HG02981 (cell line): Measurements from ENCODE around the gene XPO6.
"Not testable (repeated sequence)": the region's sequence is repeated elsewhere in the genome, so short reads cannot be mapped to it uniquely, and the experiment has no call there.

ENCODE experiments used
- ATAC-seq: cut with Tn5 transposase; IDR thresholded peaks from one replicate; pipeline ENCODE4 v1.9.1; 2021; ENCODE audit warnings: mild to moderate bottlenecking, moderate library complexity; ENCODE audit not compliant: unreplicated experiment

The XPO6 gene

GRCh38 chr16:28118637-28119036 is 93.1 kb downstream of the XPO6 start:
- ATAC-seq, result no peak

GRCh38 chr16:28117168-28117565 is 94.6 kb downstream of the XPO6 start:
- ATAC-seq, result no peak

- not testable (repeated sequence) for ATAC-seq
Measured at GRCh38 chr16:28115866-28116265, 95.9 kb downstream of the XPO6 start.

DNA sequence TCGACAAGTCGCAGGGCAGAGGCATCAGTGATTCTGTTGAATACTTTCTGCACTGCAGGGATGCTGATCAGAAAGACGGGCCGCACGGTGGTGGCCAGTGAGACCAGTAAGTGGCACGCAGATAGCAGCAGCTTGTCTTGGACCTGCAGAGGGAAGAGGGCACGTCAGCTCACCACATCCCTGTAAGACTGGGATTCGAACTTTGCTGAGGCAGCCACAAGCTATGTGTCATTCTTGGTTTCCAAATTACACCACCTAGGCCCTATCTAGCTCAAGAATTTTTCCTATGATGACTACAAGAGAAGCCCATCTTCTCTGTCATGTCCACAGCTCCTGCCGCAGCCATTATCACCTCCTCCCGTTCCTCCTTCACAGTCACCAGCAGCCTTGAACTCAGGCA is 98.9 kb downstream of the XPO6 start:
- no peak for ATAC-seq

- no peak for ATAC-seq
Measured at GRCh38 chr16:28110977-28111376, 100.8 kb downstream of the XPO6 start.

DNA sequence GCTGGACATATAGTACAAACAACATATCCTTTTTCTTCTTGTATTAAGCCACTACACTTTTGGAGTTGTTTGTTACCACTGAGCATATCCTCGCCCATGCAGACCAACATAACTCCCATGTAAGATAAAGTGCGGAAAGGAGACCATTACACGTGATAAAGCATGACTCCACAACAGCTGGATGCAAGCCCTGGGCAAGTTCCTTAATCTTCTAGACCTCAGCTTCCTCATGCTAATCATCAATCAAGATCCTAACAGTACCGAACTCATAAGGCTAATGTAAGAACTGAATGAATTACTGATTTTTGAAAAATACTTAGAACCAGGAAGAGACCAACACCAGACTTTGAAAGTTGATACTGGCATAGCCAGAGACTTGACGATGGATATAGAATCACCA is 101.3 kb downstream of the XPO6 start:
- no peak for ATAC-seq

- ATAC-seq, result no peak
Measured at GRCh38 chr16:28110074-28110473, 101.7 kb downstream of the XPO6 start.

DNA sequence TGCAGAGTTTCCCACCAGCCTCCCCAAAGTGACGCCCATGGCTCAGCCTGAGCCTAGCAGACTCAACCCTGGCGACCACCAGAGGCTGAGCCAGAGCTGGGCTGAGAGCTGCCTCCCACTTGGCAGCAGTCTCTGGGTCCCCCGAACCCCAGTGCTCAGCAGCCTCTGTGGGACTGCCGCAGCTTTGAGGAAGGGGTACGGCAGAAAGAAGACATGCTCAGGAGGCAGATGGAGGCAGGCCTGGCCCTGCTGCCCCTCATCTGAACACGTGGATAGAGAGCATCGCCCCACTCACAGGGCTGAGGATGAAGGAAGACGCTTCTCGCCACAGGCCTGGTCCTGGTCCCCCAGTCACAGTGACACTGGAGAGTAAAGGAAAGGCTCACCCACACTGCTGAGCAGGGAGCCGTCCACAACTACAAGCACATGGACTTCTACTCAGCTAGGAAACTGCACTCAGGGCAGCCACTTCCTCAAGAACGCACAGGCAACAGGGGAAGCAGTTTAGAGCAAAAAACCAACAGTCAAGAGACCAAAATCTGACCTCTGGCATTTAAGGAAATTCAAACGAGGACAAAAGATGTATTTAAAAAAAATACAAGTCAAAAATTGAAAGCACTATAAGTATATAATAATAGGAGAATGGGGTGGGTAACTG is 103.0 kb downstream of the XPO6 start:
- no peak for ATAC-seq

GRCh38 chr16:28107232-28107631 is 104.5 kb downstream of the XPO6 start:
- no peak for ATAC-seq

DNA sequence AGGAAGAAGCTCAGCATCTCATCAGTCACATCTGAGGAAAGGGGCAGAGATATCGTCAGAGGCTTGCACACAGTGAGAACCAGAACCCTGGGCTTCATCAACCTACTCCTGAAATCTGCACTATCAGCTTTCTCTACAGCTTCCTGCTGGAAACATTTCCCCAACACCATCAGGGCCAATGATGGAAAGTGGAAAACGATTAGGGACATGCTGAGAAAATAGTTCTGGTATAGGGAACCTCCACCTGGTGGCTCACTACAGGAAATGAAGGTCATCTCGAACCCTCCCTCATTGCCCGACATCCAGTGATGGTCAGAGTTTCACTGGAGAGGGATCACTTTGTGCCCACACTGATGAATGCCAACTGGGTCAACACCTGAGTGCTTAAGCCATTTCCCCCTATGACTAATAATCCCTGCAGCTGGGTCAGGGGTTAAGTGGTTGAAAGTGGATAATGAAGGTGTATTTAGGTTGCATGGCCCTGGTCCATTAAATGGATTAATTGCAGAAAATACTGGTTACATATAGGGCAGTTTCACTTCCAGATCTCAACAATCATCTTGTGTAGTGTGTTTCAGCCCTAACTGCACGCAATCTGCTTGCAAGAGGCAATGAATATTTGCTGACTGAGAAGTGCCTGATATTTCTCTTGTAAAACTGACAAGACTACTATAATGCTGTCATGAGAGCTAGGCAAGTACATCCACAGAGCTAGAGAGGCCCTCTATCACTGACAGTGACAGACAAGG is 105.1 kb downstream of the XPO6 start:
- ATAC-seq, result no peak

- ATAC-seq, result no peak
Measured at GRCh38 chr16:28105954-28106353, 105.8 kb downstream of the XPO6 start.

GRCh38 chr16:28105297-28105696 is 106.5 kb downstream of the XPO6 start:
- no peak for ATAC-seq

DNA sequence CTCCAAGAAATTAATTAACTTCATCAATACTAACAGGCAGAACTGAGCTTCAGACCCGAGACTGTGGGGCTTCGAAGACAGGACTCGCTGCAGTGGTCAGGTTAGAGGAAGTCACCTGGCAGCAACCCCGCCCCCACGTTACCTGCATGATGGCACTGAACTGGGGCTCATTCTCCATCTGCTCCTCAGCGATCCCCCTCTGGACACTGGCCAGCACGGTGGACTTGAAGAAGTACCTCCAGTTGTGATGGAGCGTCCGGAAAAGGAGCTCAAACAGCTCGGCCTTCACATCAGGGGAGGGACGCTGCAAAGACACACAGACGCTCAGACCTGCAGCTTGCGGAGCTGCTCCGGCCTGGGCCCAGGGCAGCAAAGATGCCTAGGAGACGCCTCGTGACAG is 107.4 kb downstream of the XPO6 start:
- ATAC-seq, result no peak

DNA sequence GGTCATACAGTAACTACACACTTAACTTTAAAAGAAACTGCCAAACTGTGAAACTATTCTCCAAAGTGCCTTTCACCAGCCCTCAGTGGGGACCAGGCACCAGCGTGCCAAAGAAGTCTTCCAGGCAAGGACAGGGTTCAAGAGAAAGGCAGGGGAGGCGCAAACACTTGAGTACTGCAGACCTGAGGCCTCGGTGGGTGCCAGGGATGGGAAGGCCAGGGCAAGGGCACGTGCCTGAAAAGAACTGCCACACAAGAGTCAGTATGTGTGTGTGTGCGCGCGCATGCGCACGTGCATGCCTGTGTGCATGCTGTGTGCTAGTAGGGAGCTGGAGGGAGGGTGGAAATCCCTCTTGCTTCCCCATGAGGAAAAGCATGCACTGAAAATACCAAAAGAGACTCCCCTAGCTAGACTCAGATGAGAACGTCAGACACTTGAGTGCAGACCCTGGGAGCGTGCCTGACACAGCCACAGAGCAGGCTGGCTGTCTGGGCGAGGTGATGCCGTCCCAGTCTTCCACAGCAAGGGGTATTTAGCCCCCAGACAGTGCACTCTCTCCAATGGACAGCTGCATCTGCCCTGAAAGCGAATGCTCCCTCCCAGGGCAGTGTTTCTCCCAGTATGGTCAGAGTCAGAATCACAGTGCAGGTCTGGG is 108.1 kb downstream of the XPO6 start:
- ATAC-seq, result no peak

DNA sequence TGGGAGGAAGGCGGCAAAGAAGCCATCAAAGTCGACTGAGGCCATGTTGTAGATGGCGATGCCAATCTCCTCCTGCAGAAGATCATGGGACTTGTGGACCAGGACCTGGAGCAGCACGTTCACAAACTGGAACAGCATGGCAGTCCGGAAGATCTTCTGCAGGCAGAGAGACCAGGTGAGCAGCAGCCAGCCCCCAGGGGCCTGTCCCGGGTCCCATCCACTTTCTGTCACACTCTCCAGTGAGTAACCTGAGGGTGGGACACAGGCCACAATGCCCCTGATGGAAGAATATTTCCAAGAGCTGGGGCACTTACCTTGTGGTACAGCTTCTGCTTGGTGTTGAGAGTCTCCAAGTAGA is 110.3 kb downstream of the XPO6 start:
- no peak for ATAC-seq

DNA sequence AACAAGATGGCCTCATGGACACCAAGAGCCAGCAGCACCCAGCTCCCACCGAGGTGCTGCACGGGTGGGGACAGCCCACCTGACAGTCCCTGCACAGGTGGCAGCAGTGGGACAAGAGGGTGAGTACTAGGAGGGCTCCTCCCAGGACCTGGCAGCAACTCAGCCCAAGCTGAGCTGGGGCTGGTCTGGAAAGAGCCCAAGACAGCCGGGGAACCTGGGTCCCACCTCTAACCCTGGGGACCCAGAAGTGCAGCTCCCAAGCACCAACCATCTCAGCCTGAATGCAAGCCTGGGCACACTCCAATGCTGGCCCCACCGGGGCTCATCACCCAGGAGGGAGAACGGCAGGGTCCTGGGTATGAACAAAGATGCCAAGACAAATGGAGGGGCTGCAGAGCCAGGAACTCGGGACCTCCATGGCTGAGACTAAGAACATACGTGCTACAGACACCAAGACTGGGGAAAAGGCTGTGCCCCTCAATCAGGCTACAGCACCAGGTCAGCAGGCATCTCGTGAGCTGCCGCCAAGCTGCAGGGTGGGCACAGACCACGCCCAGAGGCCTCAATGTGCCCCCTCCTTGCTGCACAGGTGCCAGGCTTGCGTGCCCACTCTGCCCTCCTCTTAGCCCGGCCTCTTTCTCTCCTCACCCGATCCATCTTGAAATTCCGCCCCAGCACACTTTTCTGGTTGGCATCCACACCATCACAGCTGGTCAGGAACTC is 110.8 kb downstream of the XPO6 start:
- no peak for ATAC-seq

DNA sequence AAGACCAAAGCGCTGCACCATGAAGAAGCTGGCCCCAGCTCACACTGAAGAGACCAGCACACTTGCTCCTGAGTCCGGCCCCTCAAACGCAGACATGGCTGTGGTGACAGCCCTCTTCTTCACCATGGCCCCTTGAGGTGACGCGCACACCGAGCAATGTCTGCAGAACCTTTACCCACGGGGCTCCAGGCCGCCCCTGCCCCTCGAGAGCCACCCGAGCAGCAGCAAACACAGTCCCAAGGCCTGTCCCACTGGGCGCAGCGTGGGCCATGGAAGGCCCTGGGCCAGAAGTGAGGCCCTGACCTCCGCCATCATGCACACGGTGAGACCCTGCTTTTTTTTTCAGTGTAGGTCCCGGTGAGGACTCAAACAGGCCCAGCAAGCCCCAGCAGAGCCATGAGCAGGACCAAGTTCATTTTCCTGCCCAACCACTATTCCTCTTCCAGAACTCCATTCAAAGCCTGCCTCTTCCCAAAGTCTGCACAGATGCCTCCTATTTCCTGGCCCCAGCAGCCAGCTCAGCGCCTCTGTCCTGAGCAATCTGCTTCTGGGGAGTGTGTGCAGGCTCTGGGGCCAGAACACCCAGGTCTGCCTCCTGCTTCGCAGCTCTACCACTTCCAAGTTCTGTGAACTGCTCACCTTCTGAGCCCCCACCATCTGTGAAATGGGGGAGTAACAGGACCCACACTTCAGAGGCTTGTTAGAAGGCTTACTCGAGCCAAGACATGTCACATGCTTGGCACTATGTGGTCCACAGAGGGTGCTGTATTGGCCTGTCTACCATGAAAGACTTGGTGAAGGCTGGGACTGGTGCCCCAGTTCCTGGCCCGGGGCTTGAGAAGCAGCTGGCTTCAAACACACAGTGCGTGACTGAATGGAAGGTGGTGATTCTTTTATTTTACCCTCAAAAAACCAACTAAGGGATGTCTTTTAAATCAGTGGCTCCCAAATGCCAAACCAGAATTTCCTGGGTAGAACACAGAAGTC is 112.5 kb downstream of the XPO6 start:
- no peak for ATAC-seq

DNA sequence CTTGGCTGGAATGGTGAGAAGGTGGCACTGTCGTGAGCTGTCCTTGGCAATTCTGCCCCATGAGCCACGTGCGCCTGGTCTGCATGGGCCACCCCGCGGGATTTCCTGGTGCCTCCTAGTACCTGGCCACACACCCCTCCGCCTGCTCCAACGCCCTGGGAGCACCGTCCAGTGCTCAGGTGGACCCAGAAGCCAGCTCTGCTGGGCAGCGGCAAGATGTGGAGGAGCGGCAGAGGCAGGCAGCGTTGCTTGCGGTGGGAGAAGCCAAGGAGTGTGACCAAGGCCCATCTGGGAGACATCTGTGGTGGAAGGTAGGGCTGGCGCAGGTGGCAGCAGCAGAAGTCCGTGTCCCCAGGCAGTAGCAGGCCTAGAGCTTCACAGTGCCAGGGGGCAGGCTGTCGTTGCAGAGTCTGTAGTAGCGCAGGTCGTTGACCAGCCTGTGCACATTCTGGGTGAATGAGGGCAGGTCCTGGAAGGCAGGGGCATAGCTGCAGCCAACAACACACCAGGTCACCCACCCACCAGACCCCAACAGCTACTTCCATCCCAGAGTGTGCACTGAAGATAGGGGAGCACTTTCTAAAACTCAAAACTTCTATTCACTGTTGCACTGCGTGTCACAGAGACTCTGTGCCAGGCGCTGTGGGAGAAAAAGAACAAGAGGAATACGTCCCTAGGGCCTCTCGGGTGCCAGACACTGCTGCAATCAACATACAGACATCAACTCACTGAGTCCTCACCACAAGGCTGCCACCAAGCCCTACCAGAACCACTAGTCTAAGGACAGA is 113.4 kb downstream of the XPO6 start:
- no peak for ATAC-seq
